GM12878 (cell line): ENCODE data around the gene DDX31. TPM values are rescaled to one million over a fixed set of nuclear protein-coding genes. Genes with fewer than 3 reads are reported as not detected.

Experiments
- ATAC-seq: fragments of 200-7000 bp; cut with Tn5 transposase; 3 replicates; pipeline ENCODE4 v1.9.1; 2020; ENCODE audit warnings: mild to moderate bottlenecking, moderate library complexity
- BruUV-seq: library from RNA; stranded (reverse); fragments of 400-500 nt; replicated peaks from 2 replicates; lab custom pipeline; 2021; lab: Mats Ljungman, UMichigan
- CTCF ChIA-PET: fragments of 300-600 bp; sonication (Branson Sonifier 250); formaldehyde crosslinking; extraction: SDS; loops from one replicate; lab custom pipeline; 2021; ENCODE audit warnings: inconsistent platforms; lab: Yijun Ruan, JAX
- POLR2A ChIA-PET: fragments of 350-600 bp; formaldehyde crosslinking; extraction: SDS; loops from one replicate; lab custom pipeline; 2021; ENCODE audit warnings: inconsistent platforms; lab: Charles Lee
- RAD21 ChIA-PET: fragments of 300-600 bp; sonication (Branson Sonifier 250); formaldehyde crosslinking; loops from one replicate; lab custom pipeline; 2023; ENCODE audit warnings: antibody characterized with exemption; ENCODE audit not compliant: unreplicated experiment; lab: Charles Lee
- SMC1A ChIA-PET: fragments of 300-600 bp; sonication (Branson Sonifier 250); formaldehyde crosslinking; loops from one replicate; lab custom pipeline; 2023; ENCODE audit not compliant: unreplicated experiment, uncharacterized antibody; lab: Charles Lee
- DNase-seq: peaks from one replicate; pipeline ENCODE4 v3.0.0-alpha.2; 2011; ENCODE audit warnings: low read depth, low spot score
- FAIRE-seq: peaks from 3 replicates; lab custom pipeline; 2011; peaks lifted over from hg19 to GRCh38; lab: Jason Lieb, UNC
- H2AFZ ChIP-seq: 2 replicates; pipeline ENCODE4 v1.6.0; 2011; ENCODE audit warnings: low read depth, low read length, control low read depth; ENCODE audit not compliant: control insufficient read depth
- H3K27ac ChIP-seq: 2 replicates; pipeline ENCODE4 v1.5.1; 2011; ENCODE audit warnings: control low read depth; ENCODE audit not compliant: control insufficient read depth, insufficient read depth
- H3K27me3 ChIP-seq, 2 experiments: replicated peaks in 1 of 2; 2 replicates each; pipeline versions ENCODE4 v1.6.0 to v1.6.1; 2011; ENCODE audit warnings: low read length in 1 of 2; ENCODE audit not compliant: control insufficient read depth in 2 of 2, insufficient read depth in 2 of 2
- H3K36me3 ChIP-seq, 2 experiments: 2 replicates each; pipeline ENCODE4 v1.5.1; 2011; ENCODE audit warnings: low read length in 1 of 2; ENCODE audit not compliant: control insufficient read depth in 2 of 2, insufficient read depth in 2 of 2
- H3K4me1 ChIP-seq: 2 replicates; pipeline ENCODE4 v1.6.1; 2011; ENCODE audit warnings: mild to moderate bottlenecking, low read length, moderate library complexity, mixed read lengths; ENCODE audit not compliant: control insufficient read depth, insufficient read depth
- H3K4me2 ChIP-seq: 2 replicates; pipeline ENCODE4 v1.6.0; 2011; ENCODE audit warnings: control low read depth; ENCODE audit not compliant: control insufficient read depth, insufficient read depth
- H3K4me3 ChIP-seq: fragments of 200-600 bp; sonication (generic); 2 replicates; pipeline ENCODE4 v1.5.1; 2016
- H3K79me2 ChIP-seq: 2 replicates; pipeline ENCODE4 v1.6.0; 2011; ENCODE audit warnings: low read length; ENCODE audit not compliant: control insufficient read depth, insufficient read depth
- H3K9ac ChIP-seq: 2 replicates; pipeline ENCODE4 v1.8.0; 2011; ENCODE audit warnings: low read length, control low read depth, mixed read lengths; ENCODE audit not compliant: control insufficient read depth, insufficient read depth
- H3K9me3 ChIP-seq: replicated peaks from 3 replicates; pipeline ENCODE4 v1.5.1; 2011; ENCODE audit warnings: mild to moderate bottlenecking, low read length; ENCODE audit not compliant: control insufficient read depth, insufficient read depth
- H4K20me1 ChIP-seq: 2 replicates; pipeline ENCODE4 v1.6.0; 2011; ENCODE audit not compliant: control insufficient read depth, insufficient read depth
- BACH1 ChIP-seq: fragments of 450-650 bp; IDR thresholded peaks from 2 replicates; pipeline ENCODE4 v1.6.1; 2017; ENCODE audit warnings: mild to moderate bottlenecking, borderline replicate concordance
- BCL3 ChIP-seq: IDR thresholded peaks from 2 replicates; pipeline ENCODE4 v1.6.1; 2011; ENCODE audit warnings: borderline replicate concordance, low read depth, mild to moderate bottlenecking, moderate library complexity, low read length; ENCODE audit not compliant: insufficient read depth, poor library complexity, severe bottlenecking
- BRCA1 ChIP-seq: IDR thresholded peaks from 2 replicates; pipeline ENCODE4 v1.6.1; 2011; ENCODE audit warnings: low read depth, low read length, improper control_type of control experiment
- FOXK2 ChIP-seq: fragments of 450-650 bp; IDR thresholded peaks from 2 replicates; pipeline ENCODE4 v1.6.1; 2017; ENCODE audit warnings: mild to moderate bottlenecking, moderate library complexity
- KLF5 ChIP-seq: fragments of 450-650 bp; IDR thresholded peaks from 2 replicates; pipeline ENCODE4 v1.6.1; 2014; ENCODE audit warnings: mild to moderate bottlenecking; ENCODE audit not compliant: partially characterized antibody
- MYB ChIP-seq: fragments of 150-350 bp; IDR thresholded peaks from 2 replicates; pipeline ENCODE4 v1.6.1; 2014; ENCODE audit warnings: mild to moderate bottlenecking, low read depth, low read length, borderline replicate concordance
- NR2C2 ChIP-seq: IDR thresholded peaks from 2 replicates; pipeline ENCODE4 v1.6.1; 2011; ENCODE audit warnings: borderline replicate concordance, low read depth; ENCODE audit not compliant: control insufficient read depth, insufficient read length
- PRDM15 ChIP-seq: fragments of 450-650 bp; formaldehyde crosslinking; IDR thresholded peaks from 2 replicates; pipeline ENCODE4 v1.4.0; 2020; ENCODE audit warnings: mild to moderate bottlenecking, moderate library complexity
- RAD21 ChIP-seq: IDR thresholded peaks from 2 replicates; pipeline ENCODE4 v1.6.1; 2011; ENCODE audit warnings: mild to moderate bottlenecking, low read depth, low read length, moderate library complexity; ENCODE audit not compliant: insufficient read depth
- RB1 ChIP-seq: fragments of 450-650 bp; formaldehyde crosslinking; IDR thresholded peaks from 2 replicates; pipeline ENCODE4 v1.6.1; 2017; ENCODE audit warnings: mild to moderate bottlenecking, borderline replicate concordance
- RUNX3 ChIP-seq: IDR thresholded peaks from 2 replicates; pipeline ENCODE4 v1.6.1; 2012; ENCODE audit warnings: low read length, inconsistent platforms
- SMARCA5 ChIP-seq: fragments of 450-650 bp; IDR thresholded peaks from 2 replicates; pipeline ENCODE4 v1.6.1; 2017; ENCODE audit warnings: mild to moderate bottlenecking
- SMC3 ChIP-seq: IDR thresholded peaks from 2 replicates; pipeline ENCODE4 v1.6.1; 2011; ENCODE audit warnings: low read length, improper control_type of control experiment, borderline replicate concordance
- STAT3 ChIP-seq: IDR thresholded peaks from 2 replicates; pipeline ENCODE4 v1.6.1; 2011; ENCODE audit warnings: low read depth, low read length, improper control_type of control experiment
- SUPT20H ChIP-seq: IDR thresholded peaks from 2 replicates; pipeline ENCODE4 v1.6.1; 2011; ENCODE audit warnings: low read depth, mild to moderate bottlenecking, low read length, moderate library complexity, borderline replicate concordance; ENCODE audit not compliant: control insufficient read depth
- TAF1 ChIP-seq: IDR thresholded peaks from 2 replicates; pipeline ENCODE4 v1.6.1; 2011; ENCODE audit warnings: mild to moderate bottlenecking, low read depth, low read length, borderline replicate concordance
- TCF12 ChIP-seq: IDR thresholded peaks from 2 replicates; pipeline ENCODE4 v1.6.1; 2011; ENCODE audit warnings: low read depth, mild to moderate bottlenecking, low read length
- WGBS: methylation state at CpG from one replicate; pipeline ENCODE4 v1.1.6; 2016; ENCODE audit warnings: low lambda C conversion rate; ENCODE audit not compliant: insufficient replicate concordance, insufficient coverage; ENCODE audit errors: missing lambda C conversion rate; 5-methylcytosine and 5-hydroxymethylcytosine counted together
- in situ Hi-C: fragments of 300-500 bp; cut with MboI; formaldehyde crosslinking; loops from 9 replicates; pipeline ENCODE4 v1.14.3; 2018; ENCODE audit warnings: mixed read lengths
- intact Hi-C: fragments of 100-400 bp; cut with micrococcal nuclease; formaldehyde crosslinking; loops from one replicate; pipeline ENCODE4 v1.14.2; 2022; ENCODE audit not compliant: unreplicated experiment
- polyA plus RNA-seq, 11 experiments: library from polyadenylated mRNA; depleted of rRNA in 4 of 11; unstranded in 6 of 11; stranded (reverse) in 5 of 11; fragments of >200 nt; fragmentation: Nextera tagmentation in 4 of 11; fragmentation: Illumina TruSeq in 1 of 11; extraction: Ambion mirVana in 4 of 11; extraction: Trizol in 1 of 11; gene quantifications; 1 replicate in 1 of 11; 2 replicates in 10 of 11; pipeline versions ENCODE4 v1.2.1 to v1.2.3, GENCODE V29; 2011 to 2016; ENCODE audit warnings: inconsistent platforms in 2 of 11, missing spikeins in 2 of 11, low read depth in 1 of 11
- total RNA-seq, 4 experiments: library from RNA; depleted of rRNA in 3 of 4; stranded (reverse); fragments of >200 nt in 3 of 4; fragmentation: Illumina TruSeq in 1 of 4; extraction: Trizol in 1 of 4; gene quantifications; 2 replicates each; pipeline versions ENCODE4 v1.2.1 to v1.2.3, GENCODE V29; 2013 to 2021

The DDX31 gene
- total and polyA plus RNA-seq, 10 of the 15 experiments (the other 5 are each of a cell fraction or from before 2014, with no cell fraction given), result 12.1 to 30.8 (median 20.8) TPM

GRCh38 chr9:132591244-132591643 is 78.5 kb downstream of the DDX31 start:
- Histone ChIP-seq H3K36me3 (peaks cover 1 to 5% of the 10 kb centered on the region in 2 experiments; a peak in 3 of 4 replicates), H3K27ac (no peak overlapping the region), H2AFZ (no peak overlapping the region), H3K9me3 (no peaks in the 10 kb centered on the region), H3K27me3 (peaks cover 6 to 13% of the 10 kb centered on the region in 2 experiments; a peak in 3 of 4 replicates), H3K4me2 (no peak overlapping the region), H3K4me1 (no peaks in the 10 kb centered on the region), H3K79me2 (no peaks in the 10 kb centered on the region), H4K20me1 (no peaks in the 10 kb centered on the region; the same call in 1 of the 2 replicates), H3K4me3 (no peak overlapping the region), H3K9ac (no peak overlapping the region)
- no peak for TF ChIP-seq BRCA1
- no peak for TF ChIP-seq NR2C2
- TF ChIP-seq SMARCA5, result no peak
- TF ChIP-seq TAF1, result no peak
- TF ChIP-seq RAD21, result no peak
- TF ChIP-seq SMC3, result no peak
- TF ChIP-seq FOXK2, result no peak
- no peak for TF ChIP-seq TCF12
- TF ChIP-seq SUPT20H, result no peak
- no peak for TF ChIP-seq PRDM15 (CRISPR knock-in tag)
- no peak for TF ChIP-seq RUNX3
- TF ChIP-seq BCL3, result no peak
- no peak for TF ChIP-seq KLF5
- TF ChIP-seq STAT3, result no peak
- no peak for TF ChIP-seq BACH1
- TF ChIP-seq MYB, result no peak
- TF ChIP-seq RB1, result no peak
- intact Hi-C loops, result no loop called here
- ChIA-PET RAD21 (no interaction called here), POLR2A (no interaction called here), CTCF (interaction anchor here (0.6 kb wide), 1 partner anchor 660 kb away, joined by 3 read pairs; no protein-coding TSS in a partner anchor), SMC1A (no interaction called here)
- 28% methylated on average over 6 of the region's 6 CpGs for WGBS
- no TSS peak for BruUV-seq
- in situ Hi-C loops, result no loop called here
- DNase-seq, result no peak
- ATAC-seq, result no peak
- FAIRE-seq, result no peak
